Measurements from ENCODE around the gene ZNF831.

ZNF831 gene

GRCh38 chr20:59159493-59160376 lies 3.9 kb upstream of the ZNF831 start:
- no peak for DNase-seq
- no peaks in the 10 kb centered on the region for H3K36me3 ChIP-seq
- no peak overlapping the region for H3K4me3 ChIP-seq (ENCODE audit: low read depth, low read length)
- H3K27ac ChIP-seq, result no peak overlapping the region
- H3K9me3 ChIP-seq (ENCODE audit: severe bottlenecking), result no peaks in the 10 kb centered on the region
- no peak for TF ChIP-seq CTCF (IDR thresholded peaks at IDR 0.05; ENCODE audit: low read depth, low read length)
- H3K27me3 ChIP-seq (ENCODE audit: insufficient read depth, low read depth, severe bottlenecking), result no peaks in the 10 kb centered on the region

GRCh38 chr20:59160389-59161115 lies 3.1 kb upstream of the ZNF831 start:
- Histone ChIP-seq H3K27ac (no peak overlapping the region), H3K27me3 (ENCODE audit: insufficient read depth, low read depth, severe bottlenecking) (no peaks in the 10 kb centered on the region), H3K4me3 (ENCODE audit: low read depth, low read length) (no peak overlapping the region), H3K36me3 (no peaks in the 10 kb centered on the region), H3K9me3 (ENCODE audit: severe bottlenecking) (no peaks in the 10 kb centered on the region)
- no peak for DNase-seq
- TF ChIP-seq CTCF (IDR thresholded peaks at IDR 0.05; ENCODE audit: low read depth, low read length), result no peak

- no peak overlapping the region for H3K4me3 ChIP-seq (ENCODE audit: low read depth, low read length)
- no peaks in the 10 kb centered on the region for H3K27me3 ChIP-seq (ENCODE audit: insufficient read depth, low read depth, severe bottlenecking)
- no peaks in the 10 kb centered on the region for H3K9me3 ChIP-seq (ENCODE audit: severe bottlenecking)
- H3K36me3 ChIP-seq, result no peaks in the 10 kb centered on the region
- no peak overlapping the region for H3K27ac ChIP-seq
- no peak for DNase-seq
- no peak for TF ChIP-seq CTCF (IDR thresholded peaks at IDR 0.05; ENCODE audit: low read depth, low read length)
Observed at GRCh38 chr20:59161721-59162120, 1.9 kb upstream of the ZNF831 start.

- no peak for TF ChIP-seq CTCF (IDR thresholded peaks at IDR 0.05; ENCODE audit: low read depth, low read length)
- no peak overlapping the region for H3K4me3 ChIP-seq (ENCODE audit: low read depth, low read length)
Observed at GRCh38 chr20:59164686-59165391, 1.2 kb downstream of the ZNF831 start.

GRCh38 chr20:59165396-59165795 lies 1.8 kb downstream of the ZNF831 start:
- Histone ChIP-seq H3K36me3 (no peaks in the 10 kb centered on the region), H3K9me3 (ENCODE audit: severe bottlenecking) (peaks cover 10% of the 10 kb centered on the region), H3K27me3 (ENCODE audit: insufficient read depth, low read depth, severe bottlenecking) (no peaks in the 10 kb centered on the region), H3K27ac (no peak overlapping the region), H3K4me3 (ENCODE audit: low read depth, low read length) (no peak overlapping the region)
- DNase-seq, result no peak
- no peak for TF ChIP-seq CTCF (IDR thresholded peaks at IDR 0.05; ENCODE audit: low read depth, low read length)

More at GRCh38 chr20:59164686-59165391, 1.2 kb downstream of the ZNF831 start:
- Histone ChIP-seq H3K27me3 (ENCODE audit: insufficient read depth, low read depth, severe bottlenecking) (no peaks in the 10 kb centered on the region), H3K27ac (no peak overlapping the region), H3K36me3 (no peaks in the 10 kb centered on the region), H3K9me3 (ENCODE audit: severe bottlenecking) (peaks cover 10% of the 10 kb centered on the region)
- no peak for DNase-seq

Data from WERI-Rb-1 (cell line).